Cardiac fibroblast (primary cell): ENCODE results near the gene INPP4A.
"Not testable (repeated sequence)": the region's sequence is repeated elsewhere in the genome, so short reads cannot be mapped to it uniquely, and the experiment has no call there.

Source experiments
- DNase-seq, 2 donors: peaks; one replicate each; pipeline versions ENCODE4 v3.0.0 to v3.0.0-alpha.2; 2010; ENCODE audit warnings: low read depth in 2 of 2
- H3K4me3 ChIP-seq, 2 donors: replicated peaks in 1 of 2; 1 replicate in 1 of 2; 2 replicates in 1 of 2; pipeline ENCODE4 v1.5.1; 2011; ENCODE audit warnings: low read depth in 2 of 2, low read length in 2 of 2, mild to moderate bottlenecking in 2 of 2, moderate library complexity in 1 of 2
- TF ChIP-seq, protein P1 (sequence below): IDR thresholded peaks from one replicate; pipeline ENCODE4 v1.5.1; 2011; ENCODE audit warnings: low read depth, mild to moderate bottlenecking, low read length, inconsistent platforms

The INPP4A gene

DNA sequence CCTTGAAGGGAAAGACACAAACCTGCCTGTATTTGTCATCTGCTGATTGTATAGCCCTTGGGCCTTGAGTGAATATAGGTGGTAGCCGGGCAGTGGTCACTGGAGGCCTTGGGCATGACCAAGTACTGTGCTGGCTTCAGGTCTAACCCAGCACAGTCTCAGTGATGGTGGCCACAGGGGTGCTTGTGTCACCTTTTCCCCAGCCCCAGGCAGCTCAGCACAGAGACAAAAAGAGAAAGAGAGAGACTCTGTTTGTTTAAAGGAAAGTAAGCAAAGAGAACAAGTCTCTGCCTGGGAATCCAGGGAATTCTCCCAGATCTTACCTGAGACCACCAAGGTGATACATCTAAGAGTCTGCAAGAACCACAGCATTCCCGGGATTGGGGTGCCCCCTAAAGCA is 39.4 kb upstream of the INPP4A start:
- TF ChIP-seq, protein P1, sequence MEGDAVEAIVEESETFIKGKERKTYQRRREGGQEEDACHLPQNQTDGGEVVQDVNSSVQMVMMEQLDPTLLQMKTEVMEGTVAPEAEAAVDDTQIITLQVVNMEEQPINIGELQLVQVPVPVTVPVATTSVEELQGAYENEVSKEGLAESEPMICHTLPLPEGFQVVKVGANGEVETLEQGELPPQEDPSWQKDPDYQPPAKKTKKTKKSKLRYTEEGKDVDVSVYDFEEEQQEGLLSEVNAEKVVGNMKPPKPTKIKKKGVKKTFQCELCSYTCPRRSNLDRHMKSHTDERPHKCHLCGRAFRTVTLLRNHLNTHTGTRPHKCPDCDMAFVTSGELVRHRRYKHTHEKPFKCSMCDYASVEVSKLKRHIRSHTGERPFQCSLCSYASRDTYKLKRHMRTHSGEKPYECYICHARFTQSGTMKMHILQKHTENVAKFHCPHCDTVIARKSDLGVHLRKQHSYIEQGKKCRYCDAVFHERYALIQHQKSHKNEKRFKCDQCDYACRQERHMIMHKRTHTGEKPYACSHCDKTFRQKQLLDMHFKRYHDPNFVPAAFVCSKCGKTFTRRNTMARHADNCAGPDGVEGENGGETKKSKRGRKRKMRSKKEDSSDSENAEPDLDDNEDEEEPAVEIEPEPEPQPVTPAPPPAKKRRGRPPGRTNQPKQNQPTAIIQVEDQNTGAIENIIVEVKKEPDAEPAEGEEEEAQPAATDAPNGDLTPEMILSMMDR, result no peak
- H3K4me3 ChIP-seq, result no peak overlapping the region
- no peak for DNase-seq

DNA sequence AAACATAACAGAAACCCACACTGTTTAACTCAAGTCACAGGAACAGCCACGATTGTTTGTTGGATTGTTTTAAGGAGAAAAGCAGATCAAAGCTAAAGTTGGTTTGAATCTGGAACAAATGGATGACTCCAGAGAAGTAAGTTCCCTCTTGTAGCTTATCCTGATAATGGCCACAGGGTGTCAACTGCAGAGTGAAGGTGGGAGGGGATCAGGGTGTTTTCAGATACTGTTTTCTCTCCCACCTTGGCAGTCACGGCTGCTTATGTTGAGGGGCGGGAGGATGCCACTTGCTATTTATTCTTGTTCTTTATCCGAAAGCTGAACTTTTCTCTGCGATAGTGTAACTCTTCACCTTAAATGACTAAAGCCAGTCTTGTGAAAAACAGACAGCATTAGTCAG is 36.5 kb upstream of the INPP4A start:
- TF ChIP-seq, protein P1, result no peak
- no peak for DNase-seq
- no peak overlapping the region for H3K4me3 ChIP-seq

DNA sequence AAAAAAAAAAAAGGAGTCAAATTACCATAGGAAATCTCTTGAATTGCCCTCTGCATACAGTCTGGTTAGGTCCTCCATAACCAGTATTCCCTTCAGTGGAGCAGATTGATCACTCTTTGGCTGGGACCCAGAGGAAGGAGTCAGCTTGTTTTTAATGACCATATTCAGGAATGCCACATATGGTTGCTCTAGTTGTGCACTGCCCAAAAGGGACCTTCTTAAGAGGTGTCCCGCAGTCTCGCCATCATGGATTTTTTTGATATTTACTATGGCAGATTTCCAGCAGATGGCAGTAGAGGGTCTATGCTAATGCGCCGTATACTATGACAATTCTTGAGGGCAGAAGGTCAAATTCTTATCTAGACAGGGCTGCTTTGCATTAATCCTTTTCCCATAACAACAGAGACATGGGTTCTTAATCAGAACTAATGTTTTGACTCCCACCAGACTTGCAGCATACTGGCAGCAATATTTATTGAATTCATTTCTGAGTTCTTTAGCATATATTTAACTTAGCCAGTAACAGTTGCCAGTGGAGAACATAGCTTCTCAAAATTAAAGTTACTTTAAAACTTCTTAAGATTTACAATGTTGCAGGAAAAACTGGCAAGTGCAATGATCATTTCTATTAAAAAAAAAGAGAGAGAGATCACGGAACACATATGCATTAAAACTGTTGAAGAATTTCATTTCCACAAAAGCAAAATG is 31.8 kb upstream of the INPP4A start:
- DNase-seq, result peak; percentile 63 to 73
- H3K4me3 ChIP-seq, result no peak overlapping the region
- TF ChIP-seq, protein P1, result peak; percentile 76

DNA sequence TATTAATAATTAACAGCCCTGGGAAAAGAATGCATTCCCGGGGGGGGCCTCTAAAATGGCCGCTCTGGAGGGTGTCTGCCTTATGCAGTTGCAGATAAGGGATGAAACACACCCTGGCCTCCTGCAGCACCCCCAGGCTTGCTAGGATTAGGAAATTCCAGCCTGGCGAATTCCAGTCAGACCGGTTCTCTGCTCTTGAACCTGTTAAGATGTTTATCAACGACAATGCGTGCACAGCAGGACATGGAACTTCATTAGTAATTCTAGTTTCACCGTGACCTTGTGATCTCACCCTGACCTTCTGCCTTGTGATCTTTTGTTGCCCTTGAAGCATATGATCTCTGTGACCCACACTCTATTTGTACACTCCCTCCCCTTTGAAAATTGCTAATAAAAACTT is 30.4 kb upstream of the INPP4A start:
- DNase-seq, H3K4me3 ChIP-seq: not testable (repeated sequence)

DNA sequence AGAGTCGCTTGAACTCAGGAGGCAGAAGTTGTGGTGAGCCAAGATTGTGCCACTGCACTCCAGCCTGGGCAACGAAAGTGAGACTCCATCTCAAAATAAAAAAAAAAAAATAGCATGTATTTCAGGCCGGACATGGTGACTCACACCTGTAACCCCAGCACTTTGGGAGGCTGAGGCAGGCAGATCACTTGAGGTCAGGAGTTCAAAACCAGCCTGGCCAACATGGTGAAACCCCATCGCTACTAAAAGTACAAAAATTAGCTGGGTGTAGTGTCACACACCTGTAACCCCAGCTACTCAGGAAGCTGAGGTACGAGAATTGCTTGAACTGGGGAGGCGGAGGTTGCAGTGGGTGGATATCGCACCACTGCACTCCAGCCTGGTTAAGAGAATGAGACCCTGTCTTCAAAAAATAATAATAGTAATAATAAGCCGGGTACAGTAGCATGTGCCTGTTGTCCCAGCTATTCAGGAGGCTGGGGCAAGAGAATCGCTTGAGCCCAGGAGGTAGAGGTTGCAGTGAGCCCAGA is 28.9 kb upstream of the INPP4A start:
- H3K4me3 ChIP-seq, DNase-seq: not testable (repeated sequence)

DNA sequence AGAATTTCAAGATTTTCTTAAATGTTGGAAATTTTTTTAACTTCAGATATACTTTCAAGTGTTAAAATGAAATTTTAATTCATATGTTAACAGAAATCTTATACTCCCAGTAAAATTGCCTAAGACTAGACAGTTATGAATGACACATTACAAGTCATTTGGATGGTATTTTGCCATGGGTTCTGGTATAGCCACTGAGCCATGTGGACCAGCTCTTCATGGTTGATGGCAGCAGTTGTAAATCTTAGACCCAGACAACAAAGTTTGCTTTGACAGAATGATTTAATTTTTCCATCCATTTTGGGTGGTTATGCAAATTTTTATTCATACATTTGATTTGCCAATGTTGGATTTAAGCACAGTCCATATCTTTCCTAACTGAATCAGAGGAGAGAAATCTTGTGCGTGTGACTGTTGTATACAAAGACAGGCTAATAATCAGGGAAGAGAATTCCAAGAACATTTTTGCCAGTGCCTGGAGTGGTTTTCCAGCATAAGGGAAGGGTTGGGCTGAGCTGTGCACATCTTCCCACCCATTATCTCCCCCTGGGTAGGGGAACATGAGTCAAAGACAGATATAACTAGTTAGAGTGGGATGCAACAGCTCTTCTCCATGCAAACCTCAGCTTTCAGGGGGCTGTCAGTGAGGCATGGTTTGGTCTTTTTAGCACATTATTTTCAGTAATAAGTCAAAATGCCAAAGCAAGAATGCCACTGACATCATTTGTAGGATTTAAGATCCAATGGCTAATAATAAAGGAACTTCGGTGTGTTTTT is 28.1 kb upstream of the INPP4A start:
- no peak for DNase-seq
- TF ChIP-seq, protein P1, result no peak
- no peak overlapping the region for H3K4me3 ChIP-seq

DNA sequence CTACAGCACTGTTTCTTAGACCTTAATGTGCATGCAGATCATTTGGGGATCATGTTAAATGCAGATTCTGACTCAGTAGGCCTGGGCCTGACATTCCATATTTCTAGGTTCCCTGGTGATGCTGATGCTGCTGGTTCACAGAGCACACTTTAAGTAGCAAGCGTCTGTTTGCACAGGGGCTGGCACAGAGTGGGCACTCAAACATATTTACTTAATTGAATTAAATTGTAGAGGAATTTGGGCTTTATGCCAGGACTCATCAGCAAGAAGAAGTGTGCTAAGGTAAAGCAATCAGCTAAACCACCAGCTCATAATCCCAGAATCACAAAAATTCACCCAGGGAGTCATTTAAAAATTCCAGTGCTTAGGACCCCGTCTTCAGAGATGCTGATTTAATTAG is 25.1 kb upstream of the INPP4A start:
- DNase-seq, result no peak
- no peak overlapping the region for H3K4me3 ChIP-seq
- TF ChIP-seq, protein P1, result no peak
